Esophagus (tissue), 2 donors: Measurements from ENCODE around the gene CTTNBP2NL. TPM values are rescaled to one million over a fixed set of nuclear protein-coding genes. Genes with fewer than 3 reads are reported as not detected.

ENCODE experiments used
- H3K27ac ChIP-seq, 2 donors: one replicate each; pipeline ENCODE4 v1.5.1; 2013; ENCODE audit warnings: low read depth in 2 of 2, mild to moderate bottlenecking in 2 of 2, inconsistent platforms in 1 of 2, low read length in 1 of 2, moderate library complexity in 1 of 2
- H3K27me3 ChIP-seq, 2 donors: one replicate each; pipeline ENCODE4 v1.6.1; 2013; ENCODE audit warnings: low read length in 2 of 2, control low read depth in 1 of 2, mild to moderate bottlenecking in 1 of 2; ENCODE audit not compliant: insufficient read depth in 2 of 2, control insufficient read depth in 1 of 2
- H3K36me3 ChIP-seq, 2 donors: one replicate each; pipeline ENCODE4 v1.6.1; 2013; ENCODE audit warnings: low read length in 1 of 2; ENCODE audit not compliant: control insufficient read depth in 2 of 2, insufficient read depth in 2 of 2
- H3K4me1 ChIP-seq, 2 donors: one replicate each; pipeline ENCODE4 v1.6.1; 2013; ENCODE audit warnings: low read length in 1 of 2; ENCODE audit not compliant: control insufficient read depth in 2 of 2, insufficient read depth in 2 of 2
- H3K4me3 ChIP-seq, 2 donors: one replicate each; pipeline ENCODE4 v1.5.1; 2013; ENCODE audit warnings: low read length in 2 of 2, mild to moderate bottlenecking in 2 of 2, low read depth in 1 of 2, moderate library complexity in 1 of 2
- H3K9me3 ChIP-seq, 2 donors: one replicate each; pipeline ENCODE4 v1.6.1; 2013; ENCODE audit warnings: mild to moderate bottlenecking in 2 of 2, low read depth in 1 of 2, low read length in 1 of 2, moderate library complexity in 1 of 2; ENCODE audit not compliant: control insufficient read depth in 2 of 2, insufficient read depth in 1 of 2
- WGBS, 2 donors: extraction: QIAGEN DNeasy Blood & Tissue Kit; methylation state at CpG; one replicate each; pipeline ENCODE4 v1.1.7; 2013; 5-methylcytosine and 5-hydroxymethylcytosine counted together
- polyA plus RNA-seq, 2 donors: library from polyadenylated mRNA; stranded (reverse); fragments of 200-250 nt; gene quantifications; one replicate each; pipeline ENCODE4 v1.2.3, GENCODE V29; 2013
- donor health status: healthy with polysubstance abuse.
- donor health status: Bipolar disorder and iron deficiency.

The CTTNBP2NL gene
- polyA plus RNA-seq, 2 donors, result 9.4 to 14.0 TPM

DNA sequence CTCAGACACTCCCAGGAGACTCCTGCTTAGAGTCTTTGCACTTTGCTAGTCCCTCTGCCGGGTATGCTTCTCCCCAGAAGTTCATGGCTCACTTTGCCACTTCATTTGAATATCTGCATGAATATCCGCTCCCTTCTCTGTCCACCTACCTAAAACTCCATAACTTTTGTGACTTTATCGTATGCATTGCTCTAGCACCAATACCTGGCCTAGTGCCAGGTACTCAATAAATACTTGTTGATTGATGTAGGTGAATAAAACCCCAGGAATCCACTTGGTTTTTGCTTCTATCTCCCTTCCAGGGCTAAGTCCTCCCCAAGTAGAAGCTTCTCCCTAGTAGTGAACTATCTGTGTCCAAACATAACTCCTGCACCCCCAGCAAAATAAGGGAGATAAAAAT is 27.8 kb upstream of the CTTNBP2NL start:
- no peaks in the 10 kb centered on the region for H3K27me3 ChIP-seq
- H3K27ac ChIP-seq, result no peak overlapping the region

DNA sequence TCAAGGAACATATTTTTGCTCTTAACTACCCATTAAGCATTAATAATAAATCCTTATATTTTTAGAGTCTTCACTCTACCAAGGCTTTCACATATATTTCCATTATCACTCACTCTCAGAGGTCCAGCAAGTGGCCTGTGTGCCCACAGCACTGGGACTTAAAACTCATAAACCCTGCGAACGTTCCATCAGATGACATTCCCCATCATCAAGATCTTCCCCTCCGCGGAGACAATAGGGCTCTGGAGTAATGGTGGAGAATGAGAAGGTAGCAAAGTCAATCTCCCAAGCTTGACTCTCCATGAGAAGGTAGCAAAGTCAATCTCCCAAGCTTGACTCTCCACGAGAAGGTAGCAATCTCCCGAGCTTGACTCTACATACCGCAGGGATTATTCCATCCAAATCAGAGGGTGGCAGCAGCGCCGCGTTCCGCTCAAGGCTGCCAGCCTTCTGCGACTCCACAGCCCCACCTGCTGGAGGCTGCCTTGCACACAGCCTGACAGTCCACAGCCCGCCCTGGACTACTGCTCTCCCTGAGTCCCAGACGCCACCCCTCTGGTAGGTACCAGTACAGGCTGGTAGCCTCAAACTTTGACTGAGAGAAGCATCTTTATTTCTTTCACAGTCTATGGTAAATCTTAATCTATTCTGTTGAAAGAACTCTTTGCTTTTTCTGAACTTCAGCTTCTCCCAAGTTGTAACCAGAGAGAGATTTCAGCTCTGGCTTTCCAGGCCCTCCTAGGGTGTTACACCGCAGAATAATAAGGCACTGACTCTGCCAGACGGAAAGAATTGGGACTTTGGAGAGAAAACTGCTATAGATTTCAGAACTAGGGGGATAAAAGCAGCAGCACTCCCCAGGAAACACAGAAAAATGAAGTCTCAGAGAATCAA is 26.4 kb upstream of the CTTNBP2NL start:
- H3K4me1 ChIP-seq, result no peaks in the 10 kb centered on the region
- H3K36me3 ChIP-seq, result no peaks in the 10 kb centered on the region
- no peak overlapping the region for H3K27ac ChIP-seq
- no peaks in the 10 kb centered on the region for H3K9me3 ChIP-seq
- no peak overlapping the region for H3K4me3 ChIP-seq
- no peaks in the 10 kb centered on the region for H3K27me3 ChIP-seq
- 22 to 24% methylated on average over 16 of the region's 16 CpGs for WGBS, 2 donors

More for the DNA sequence above, 27.8 kb upstream of the CTTNBP2NL start:
- WGBS, 2 donors, result 76 to 84% methylated on average over 3 of the region's 3 CpGs
- Histone ChIP-seq H3K4me3 (no peak overlapping the region), H3K4me1 (no peaks in the 10 kb centered on the region), H3K36me3 (no peaks in the 10 kb centered on the region), H3K9me3 (no peaks in the 10 kb centered on the region)

DNA sequence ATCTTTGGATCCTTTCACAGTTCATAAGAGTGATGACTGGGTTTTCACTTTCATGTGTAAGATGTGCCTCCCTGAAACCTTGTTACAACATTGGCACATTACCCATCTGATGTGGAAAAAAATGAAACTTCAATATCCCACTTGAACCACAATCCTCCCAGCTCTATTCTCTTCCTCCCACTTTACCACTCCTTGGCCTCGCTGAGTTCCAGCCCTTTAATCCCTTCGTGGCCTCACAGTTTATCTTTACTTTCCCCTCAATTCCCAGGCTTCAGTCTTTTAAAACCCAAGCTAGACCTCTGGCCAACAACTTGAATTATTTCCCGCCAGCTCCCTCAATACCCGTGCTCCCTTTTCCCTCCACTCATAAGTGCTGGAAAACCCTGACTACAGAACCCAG is 25.0 kb upstream of the CTTNBP2NL start:
- no peaks in the 10 kb centered on the region for H3K4me1 ChIP-seq
- H3K27me3 ChIP-seq, result no peaks in the 10 kb centered on the region
- no peak overlapping the region for H3K27ac ChIP-seq
- H3K36me3 ChIP-seq, result no peaks in the 10 kb centered on the region
- 64 to 65% methylated on average over 4 of the region's 4 CpGs for WGBS, 2 donors
- no peak overlapping the region for H3K4me3 ChIP-seq
- H3K9me3 ChIP-seq, result no peaks in the 10 kb centered on the region

DNA sequence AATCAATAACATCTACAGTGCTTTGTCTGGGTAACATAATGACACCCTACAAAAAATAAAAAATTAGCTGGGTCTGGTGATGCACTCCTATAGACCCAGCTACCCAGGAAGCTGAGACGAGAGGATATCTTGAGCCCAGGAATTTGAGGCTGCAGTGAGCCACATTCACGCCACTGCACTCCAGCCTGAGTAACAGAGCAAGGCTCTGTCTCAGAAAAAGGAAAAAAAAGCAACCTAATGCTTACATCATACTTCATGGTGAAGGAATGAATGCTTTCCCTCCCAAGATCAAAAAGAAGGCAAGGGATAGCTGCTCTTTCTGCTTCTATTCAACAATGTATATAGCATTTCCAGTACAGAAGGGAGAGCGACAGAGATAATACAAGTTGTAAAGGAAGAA is 24.2 kb upstream of the CTTNBP2NL start:
- Histone ChIP-seq H3K9me3 (no peaks in the 10 kb centered on the region), H3K36me3 (no peaks in the 10 kb centered on the region), H3K4me3 (no peak overlapping the region), H3K27me3 (no peaks in the 10 kb centered on the region), H3K4me1 (no peaks in the 10 kb centered on the region), H3K27ac (no peak overlapping the region)
- 90 to 94% methylated on average over 3 of the region's 3 CpGs for WGBS, 2 donors

DNA sequence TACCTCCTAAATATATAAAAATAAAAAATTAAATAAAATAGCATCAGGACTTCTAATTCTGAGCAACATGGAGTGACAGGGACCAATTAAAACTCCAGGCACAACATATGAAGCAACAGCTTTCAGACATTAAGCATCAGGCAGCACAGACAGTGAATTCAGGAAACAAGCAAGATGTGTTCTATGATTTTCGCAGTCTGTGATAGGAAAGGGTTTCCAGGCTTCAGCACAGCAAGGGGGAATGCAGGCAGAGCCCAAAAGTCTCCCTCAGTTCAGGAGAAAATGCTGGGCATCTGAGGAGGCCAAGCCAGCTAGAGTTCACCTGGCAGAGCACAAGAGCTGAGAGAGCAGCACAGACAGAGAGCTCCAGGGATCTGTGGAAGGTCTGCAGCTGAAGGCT is 22.2 kb upstream of the CTTNBP2NL start:
- Histone ChIP-seq H3K4me1 (no peaks in the 10 kb centered on the region), H3K27me3 (no peaks in the 10 kb centered on the region), H3K36me3 (no peaks in the 10 kb centered on the region), H3K4me3 (no peak overlapping the region), H3K9me3 (no peaks in the 10 kb centered on the region), H3K27ac (no peak overlapping the region)
- WGBS, 2 donors, result 77 to 80% methylated on average over 1 of the region's 1 CpG

DNA sequence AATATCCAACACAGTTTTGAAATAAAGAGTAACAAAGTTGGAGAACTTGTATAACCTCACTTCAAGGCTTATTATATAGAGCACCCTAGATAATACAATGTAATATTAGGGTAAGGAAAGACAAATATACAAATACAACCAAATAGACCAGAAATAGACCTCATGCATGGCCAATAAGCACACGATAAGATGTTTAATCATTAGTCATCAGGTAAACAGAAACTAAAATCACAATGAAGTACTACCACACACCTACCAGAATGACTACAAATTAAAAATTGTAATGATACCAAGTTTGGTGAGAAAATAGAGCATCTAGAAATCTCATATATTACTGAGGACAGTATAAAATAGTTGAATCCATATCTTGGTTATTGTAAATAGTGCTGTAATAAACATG is 20.3 kb upstream of the CTTNBP2NL start:
- Histone ChIP-seq H3K4me1 (no peaks in the 10 kb centered on the region), H3K27ac (no peak overlapping the region), H3K36me3 (no peaks in the 10 kb centered on the region), H3K9me3 (no peaks in the 10 kb centered on the region), H3K4me3 (no peak overlapping the region), H3K27me3 (no peaks in the 10 kb centered on the region)
- 36 to 43% methylated on average over 1 of the region's 1 CpG for WGBS, 2 donors

DNA sequence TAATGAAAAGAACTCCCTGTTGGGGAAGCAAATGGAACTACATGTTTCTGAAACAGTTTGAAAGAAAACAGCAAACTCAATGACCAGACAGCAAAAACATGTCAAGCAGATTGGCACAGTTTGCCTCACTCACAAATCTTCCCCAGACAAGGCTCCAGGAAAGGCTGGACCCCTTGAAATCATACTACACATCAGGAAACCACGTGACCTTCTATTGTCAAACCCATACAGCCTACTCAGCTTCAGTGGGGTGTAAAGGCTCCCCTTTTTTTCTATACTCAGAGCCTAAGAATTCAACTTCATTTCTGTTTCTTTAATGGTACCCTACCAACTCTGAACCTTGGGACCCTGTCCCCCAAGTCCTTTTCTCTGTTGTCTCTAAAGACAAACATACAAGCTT is 15.7 kb upstream of the CTTNBP2NL start:
- Histone ChIP-seq H3K4me1 (no peaks in the 10 kb centered on the region), H3K9me3 (no peaks in the 10 kb centered on the region), H3K27me3 (no peaks in the 10 kb centered on the region), H3K4me3 (no peak overlapping the region), H3K36me3 (no peaks in the 10 kb centered on the region), H3K27ac (no peak overlapping the region)
- WGBS, 2 donors, result 57 to 82% methylated on average over 1 of the region's 1 CpG

DNA sequence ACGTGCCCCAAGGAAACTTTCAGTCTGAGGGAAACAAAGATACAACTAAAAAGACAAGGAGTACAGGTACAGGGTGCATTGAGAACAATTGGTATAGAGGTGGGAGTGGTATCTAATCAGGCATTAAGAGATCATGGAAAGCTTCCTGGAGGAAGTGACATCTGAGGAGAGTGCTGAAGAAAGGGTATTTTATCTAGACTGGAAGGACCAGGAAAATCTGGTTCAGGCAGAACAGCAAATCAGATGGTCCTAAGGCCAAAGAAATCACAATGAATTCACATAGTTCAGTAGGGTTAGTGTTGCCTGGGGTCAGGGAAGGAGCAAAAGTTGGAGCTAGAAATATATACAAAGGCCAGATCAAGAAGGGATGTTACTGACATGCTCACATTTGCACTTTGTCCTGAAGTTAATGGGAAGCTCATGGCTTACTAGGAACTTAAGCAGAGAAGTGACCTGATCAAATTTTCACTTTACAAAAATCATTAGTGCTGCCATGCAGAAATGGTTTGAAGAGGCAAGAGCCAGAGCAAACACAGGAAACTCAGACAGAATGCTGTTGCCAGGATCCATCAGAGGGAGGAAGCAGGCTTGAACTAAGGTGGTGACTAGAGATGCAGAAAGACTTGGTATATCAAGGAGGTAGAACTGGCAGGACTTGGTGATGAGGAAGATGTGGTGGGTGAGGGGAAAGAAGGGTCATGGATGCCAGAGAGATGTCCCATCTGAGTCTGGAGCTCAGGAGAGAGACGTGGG is 14.5 kb upstream of the CTTNBP2NL start:
- Histone ChIP-seq H3K9me3 (no peaks in the 10 kb centered on the region), H3K27me3 (no peaks in the 10 kb centered on the region), H3K4me3 (no peak overlapping the region), H3K36me3 (no peaks in the 10 kb centered on the region), H3K4me1 (no peaks in the 10 kb centered on the region), H3K27ac (no peak overlapping the region)
- 59 to 71% methylated on average over 2 of the region's 2 CpGs for WGBS, 2 donors

DNA sequence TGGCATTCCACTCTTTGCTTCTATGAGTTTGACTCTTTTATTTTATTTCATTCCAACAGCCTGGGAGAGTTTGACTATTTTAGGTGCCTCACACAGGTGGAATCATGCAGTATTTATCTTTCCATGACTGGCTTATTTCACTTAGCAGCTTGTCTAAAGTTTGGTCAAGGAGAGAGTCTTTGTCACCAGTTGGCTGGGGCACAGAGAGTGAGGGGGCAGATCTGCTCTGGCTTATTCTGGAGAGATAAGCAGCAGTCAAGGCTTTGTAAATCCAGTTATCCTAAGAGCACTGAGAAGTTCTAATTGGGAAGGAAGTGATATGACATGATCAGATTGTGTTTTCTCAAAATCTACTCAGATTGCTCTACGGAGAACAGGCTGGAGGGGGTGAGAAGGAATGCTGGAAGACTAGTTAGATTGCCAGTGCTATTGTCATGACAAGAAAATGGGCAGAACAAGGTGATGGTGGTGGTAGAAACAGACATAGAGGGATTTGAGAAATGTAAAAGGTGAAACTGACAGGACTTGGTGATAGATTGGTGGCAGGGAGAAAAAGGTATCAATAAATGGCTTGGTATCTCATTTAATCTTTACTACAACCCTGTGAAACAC is 12.1 kb upstream of the CTTNBP2NL start:
- no peaks in the 10 kb centered on the region for H3K27me3 ChIP-seq
- WGBS, 2 donors, result 40 to 67% methylated on average over 1 of the region's 1 CpG

More for the DNA sequence above, 12.1 kb upstream of the CTTNBP2NL start:
- H3K4me1 ChIP-seq, result no peaks in the 10 kb centered on the region
- H3K27ac ChIP-seq, result no peak overlapping the region
- no peaks in the 10 kb centered on the region for H3K9me3 ChIP-seq
- no peaks in the 10 kb centered on the region for H3K36me3 ChIP-seq
- no peak overlapping the region for H3K4me3 ChIP-seq
